ENCODE measurements around the gene ASCC3. TPM values are rescaled to one million over a fixed set of nuclear protein-coding genes. Genes with fewer than 3 reads are reported as not detected.
"Not testable (repeated sequence)": the region's sequence is repeated elsewhere in the genome, so short reads cannot be mapped to it uniquely, and the experiment has no call there.

The ASCC3 gene
- total and polyA plus RNA-seq, 12 donors: 3.1 to 46.2 (median 32.4) TPM

DNA sequence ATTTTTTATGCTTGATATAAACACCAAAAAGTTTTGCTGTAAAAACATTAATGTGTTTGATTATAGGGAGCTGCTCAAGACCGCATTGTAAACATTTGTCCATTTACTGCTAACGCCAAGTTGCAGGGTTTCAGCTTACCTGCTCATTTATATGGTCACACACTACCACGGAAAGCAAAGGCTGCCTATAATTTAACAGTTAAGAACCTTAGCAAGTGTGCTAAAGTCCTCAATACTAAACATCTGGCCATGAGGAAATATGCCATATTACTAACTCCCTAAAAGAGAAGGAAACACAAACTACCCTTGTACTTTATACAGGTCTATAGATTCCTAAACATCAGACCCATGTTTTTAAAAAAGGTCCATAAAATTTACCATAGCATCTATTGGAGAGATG is 129.5 kb downstream of the ASCC3 start:
- no peak for DNase-seq
- intact Hi-C loops (cut with DNase I): no loop called here
- TF ChIP-seq POLR2A (IDR thresholded peaks at IDR 0.05): no peak
- TF ChIP-seq, protein P1, sequence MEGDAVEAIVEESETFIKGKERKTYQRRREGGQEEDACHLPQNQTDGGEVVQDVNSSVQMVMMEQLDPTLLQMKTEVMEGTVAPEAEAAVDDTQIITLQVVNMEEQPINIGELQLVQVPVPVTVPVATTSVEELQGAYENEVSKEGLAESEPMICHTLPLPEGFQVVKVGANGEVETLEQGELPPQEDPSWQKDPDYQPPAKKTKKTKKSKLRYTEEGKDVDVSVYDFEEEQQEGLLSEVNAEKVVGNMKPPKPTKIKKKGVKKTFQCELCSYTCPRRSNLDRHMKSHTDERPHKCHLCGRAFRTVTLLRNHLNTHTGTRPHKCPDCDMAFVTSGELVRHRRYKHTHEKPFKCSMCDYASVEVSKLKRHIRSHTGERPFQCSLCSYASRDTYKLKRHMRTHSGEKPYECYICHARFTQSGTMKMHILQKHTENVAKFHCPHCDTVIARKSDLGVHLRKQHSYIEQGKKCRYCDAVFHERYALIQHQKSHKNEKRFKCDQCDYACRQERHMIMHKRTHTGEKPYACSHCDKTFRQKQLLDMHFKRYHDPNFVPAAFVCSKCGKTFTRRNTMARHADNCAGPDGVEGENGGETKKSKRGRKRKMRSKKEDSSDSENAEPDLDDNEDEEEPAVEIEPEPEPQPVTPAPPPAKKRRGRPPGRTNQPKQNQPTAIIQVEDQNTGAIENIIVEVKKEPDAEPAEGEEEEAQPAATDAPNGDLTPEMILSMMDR (IDR thresholded peaks at IDR 0.05): no peak
- WGBS, 4 donors: 61 to 68% (median 63%) methylated on average over 3 of the region's 3 CpGs
- peaks cover 0 to 4% (median 0%) of the 10 kb centered on the region in 3 donors for H3K9me3 ChIP-seq (replicated peaks in 1 of 3)
- H3K27ac ChIP-seq: no peak overlapping the region
- no peaks in the 10 kb centered on the region for H3K36me3 ChIP-seq (replicated peaks in 1 of 2)
- no peaks in the 10 kb centered on the region for H3K4me1 ChIP-seq (replicated peaks in 1 of 2)
- no peak overlapping the region for H3K4me3 ChIP-seq
- H3K27me3 ChIP-seq: no peaks in the 10 kb centered on the region

- Histone ChIP-seq H3K4me1 (replicated peaks in 1 of 2) (no peaks in the 10 kb centered on the region), H3K4me3 (no peak overlapping the region), H3K27ac (no peak overlapping the region), H3K9me3 (replicated peaks in 1 of 3) (peaks cover 0 to 4% (median 0%) of the 10 kb centered on the region in 3 donors), H3K27me3 (no peaks in the 10 kb centered on the region), H3K36me3 (replicated peaks in 1 of 2) (no peaks in the 10 kb centered on the region)
- intact Hi-C loops (cut with DNase I): no loop called here
- TF ChIP-seq, protein P1 (IDR thresholded peaks at IDR 0.05): no peak
- TF ChIP-seq POLR2A (IDR thresholded peaks at IDR 0.05): no peak
- DNase-seq: no peak
- 96 to 98% (median 97%) methylated on average over 5 of the region's 5 CpGs for WGBS, 4 donors
Observed at GRCh38 chr6:100745419-100746041, 135.6 kb downstream of the ASCC3 start.

DNA sequence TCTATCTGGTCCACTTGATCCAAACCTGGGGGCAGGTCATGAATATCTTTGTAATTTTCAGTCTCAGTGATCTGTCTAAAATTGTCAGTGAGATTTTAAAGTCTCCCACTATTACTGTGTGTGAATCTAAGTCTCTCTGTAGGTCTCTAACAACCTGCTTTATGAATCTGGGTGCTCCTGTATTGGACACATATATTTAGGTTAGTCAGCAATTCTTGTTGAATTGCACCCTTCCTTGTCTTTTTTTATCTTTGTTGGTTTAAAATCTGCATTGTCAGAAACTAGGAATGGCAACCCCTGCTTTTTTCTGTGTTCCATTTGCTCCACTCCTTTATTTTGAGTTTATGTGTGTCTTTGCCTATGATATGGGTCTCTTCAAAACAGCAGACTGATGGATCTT is 140.7 kb downstream of the ASCC3 start:
- intact Hi-C loops (cut with DNase I): no loop called here
- no peak for TF ChIP-seq POLR2A (IDR thresholded peaks at IDR 0.05)
- TF ChIP-seq, protein P1 (IDR thresholded peaks at IDR 0.05): no peak
- DNase-seq: no peak

DNA sequence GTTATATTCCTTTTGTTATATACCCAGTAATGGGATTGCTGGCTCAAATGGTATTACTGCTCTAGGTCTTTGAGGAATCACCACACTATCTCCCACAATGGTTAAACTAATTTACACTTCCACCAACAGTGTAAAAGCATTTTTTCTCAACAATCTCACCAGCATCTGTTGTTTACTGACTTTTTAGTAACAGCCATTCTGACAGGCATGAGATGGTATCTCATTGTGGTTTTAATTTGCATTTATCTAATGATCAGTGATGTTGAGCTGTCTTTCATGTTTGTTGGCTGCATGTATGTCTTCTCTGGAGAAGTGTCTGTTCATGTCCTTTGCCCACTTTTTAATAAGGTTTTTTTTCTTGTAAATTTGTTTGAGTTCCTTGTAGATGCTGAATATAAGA is 143.4 kb downstream of the ASCC3 start:
- H3K27ac ChIP-seq; H3K4me3 ChIP-seq; H3K36me3 ChIP-seq (replicated peaks in 1 of 2); H3K9me3 ChIP-seq (replicated peaks in 1 of 3); H3K27me3 ChIP-seq; H3K4me1 ChIP-seq (replicated peaks in 1 of 2); DNase-seq; intact Hi-C loops (cut with DNase I): not testable (repeated sequence)

More for the DNA sequence above, 140.7 kb downstream of the ASCC3 start:
- H3K36me3 ChIP-seq (replicated peaks in 1 of 2): no peaks in the 10 kb centered on the region
- no peaks in the 10 kb centered on the region for H3K4me1 ChIP-seq (replicated peaks in 1 of 2)
- no peaks in the 10 kb centered on the region for H3K27me3 ChIP-seq
- no peak overlapping the region for H3K27ac ChIP-seq
- H3K4me3 ChIP-seq: no peak overlapping the region
- H3K9me3 ChIP-seq (replicated peaks in 1 of 3): no peaks in the 10 kb centered on the region

DNA sequence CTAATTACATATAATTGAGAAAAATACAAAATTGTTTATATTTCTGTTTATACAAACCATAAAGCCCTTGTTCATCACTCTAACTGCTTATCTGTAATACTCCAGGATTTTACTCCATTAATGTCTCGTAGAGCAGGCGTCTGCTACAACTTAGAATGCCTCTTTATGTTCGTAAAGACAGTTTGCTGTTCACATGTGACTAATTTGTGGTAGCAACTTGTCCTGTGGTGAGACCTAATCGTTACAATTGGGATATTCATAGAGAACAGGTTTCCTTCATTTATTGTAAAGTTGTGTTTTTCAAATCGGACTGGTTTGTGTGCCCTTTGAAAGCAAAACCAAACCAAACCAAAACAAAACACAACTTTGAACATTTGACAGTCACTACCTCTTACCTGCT is 149.7 kb downstream of the ASCC3 start:
- WGBS, 4 donors: 84 to 94% (median 88%) methylated on average over 5 of the region's 5 CpGs
- H3K4me1 ChIP-seq (replicated peaks in 1 of 2): peaks cover 4 to 6% of the 10 kb centered on the region in 2 donors
- no peaks in the 10 kb centered on the region for H3K27me3 ChIP-seq
- H3K9me3 ChIP-seq (replicated peaks in 1 of 3): no peaks in the 10 kb centered on the region
- no peak overlapping the region for H3K27ac ChIP-seq
- H3K36me3 ChIP-seq (replicated peaks in 1 of 2): no peaks in the 10 kb centered on the region
- no peak for TF ChIP-seq POLR2A (IDR thresholded peaks at IDR 0.05)
- TF ChIP-seq, protein P1 (IDR thresholded peaks at IDR 0.05): no peak
- no peak for DNase-seq
- intact Hi-C loops (cut with DNase I): no loop called here
- H3K4me3 ChIP-seq: no peak overlapping the region

All from adrenal gland (tissue), 12 donors.